ENCODE measurements around the gene CRTC1.
A peak's percentile ranks its signal among the peaks of the same experiment; 100 is the strongest.
"Not testable (repeated sequence)": the region's sequence is repeated elsewhere in the genome, so short reads cannot be mapped to it uniquely, and the experiment has no call there.

Gene CRTC1

GRCh38 chr19:18804139-18804601, 120.7 kb downstream of the CRTC1 start:
- DNase-seq (ENCODE audit: low read depth): no peak

- DNase-seq (ENCODE audit: low read depth): no peak
Measured at GRCh38 chr19:18804643-18805042, 121.2 kb downstream of the CRTC1 start.

- no peak for DNase-seq (ENCODE audit: low read depth)
Measured at GRCh38 chr19:18807861-18808331, 124.4 kb downstream of the CRTC1 start.

- DNase-seq (ENCODE audit: low read depth): no peak
Measured at GRCh38 chr19:18809149-18809868, 125.8 kb downstream of the CRTC1 start.

- not testable (repeated sequence) for DNase-seq (ENCODE audit: low read depth)
Measured at GRCh38 chr19:18811638-18812037, 128.2 kb downstream of the CRTC1 start.

GRCh38 chr19:18814063-18814462, 130.6 kb downstream of the CRTC1 start:
- no peak for DNase-seq (ENCODE audit: low read depth)

- DNase-seq (ENCODE audit: low read depth): no peak
Measured at GRCh38 chr19:18815673-18816072, 132.2 kb downstream of the CRTC1 start.

GRCh38 chr19:18816645-18817044, 133.2 kb downstream of the CRTC1 start:
- not testable (repeated sequence) for DNase-seq (ENCODE audit: low read depth)

GRCh38 chr19:18817574-18817973, 134.1 kb downstream of the CRTC1 start:
- DNase-seq (ENCODE audit: low read depth): no peak

- DNase-seq (ENCODE audit: low read depth): no peak
Measured at GRCh38 chr19:18828786-18829185, 145.3 kb downstream of the CRTC1 start.

- DNase-seq (ENCODE audit: low read depth): no peak
Measured at GRCh38 chr19:18830488-18830887, 147.0 kb downstream of the CRTC1 start.

GRCh38 chr19:18831524-18832305, 148.2 kb downstream of the CRTC1 start, which contains the start of gene UPF1:
Gene UPF1, plus strand, starts transcription at chr19:18831959. Its CDS starts 251 bp downstream, at chr19:18832210.
- DNase-seq (ENCODE audit: low read depth): peak; percentile 95

Data from stimulated activated CD8-positive, alpha-beta memory T cell treated with anti-CD3 and anti-CD28 coated beads, Interleukin-4, amount 100 ng/mL, for 24 hours (primary cell).